Right kidney (tissue), 1 donor: ENCODE data around the gene TMEM119.

Experiments
- DNase-seq: peaks from one replicate; pipeline ENCODE4 v3.0.0-alpha.2; 2016

The TMEM119 gene

DNA sequence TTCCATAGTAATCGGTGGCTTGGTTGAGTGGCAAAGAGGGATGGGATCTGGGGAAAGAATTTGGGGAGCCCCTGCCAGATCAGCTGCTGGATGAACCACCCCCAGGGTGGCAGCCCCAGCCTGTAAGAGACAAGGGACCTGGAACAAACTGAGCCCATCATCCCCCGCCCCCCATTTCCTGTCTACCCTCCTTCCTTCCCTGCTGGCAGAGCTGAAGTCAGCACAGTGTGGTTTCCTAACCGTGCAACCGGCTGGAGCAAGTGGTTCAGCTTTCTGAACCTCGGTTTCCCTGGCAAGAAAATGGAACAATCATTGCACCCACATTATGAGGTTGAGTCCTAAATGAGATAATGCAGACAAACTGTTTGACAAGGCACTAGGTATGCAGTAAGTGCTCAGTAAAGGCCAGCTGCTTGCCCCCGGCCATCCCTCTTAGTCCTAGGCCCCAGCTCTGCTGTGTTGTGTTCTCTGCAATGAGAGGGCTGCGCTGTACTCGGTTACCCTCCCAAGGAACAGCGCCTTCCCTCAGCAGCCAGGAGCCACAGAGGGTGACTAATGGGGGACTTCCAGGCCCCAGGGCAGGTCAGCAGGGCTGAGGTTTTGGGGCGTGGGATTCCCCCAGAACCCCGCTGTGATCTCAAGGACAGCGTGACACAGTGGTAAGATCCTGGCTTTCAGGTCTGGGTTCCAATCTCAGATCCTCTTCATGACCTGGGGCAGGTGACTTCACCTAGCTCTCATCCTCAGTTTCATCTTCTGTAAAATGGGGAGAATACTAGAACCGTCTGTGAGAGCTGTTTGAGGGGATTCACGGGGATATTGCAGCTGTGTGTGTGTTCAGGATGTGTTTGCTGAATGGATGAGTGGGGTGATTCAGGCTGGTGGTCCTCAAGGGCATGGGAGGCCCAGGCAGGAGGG lies 19.3 kb upstream of the TMEM119 start:
- no peak for DNase-seq

DNA sequence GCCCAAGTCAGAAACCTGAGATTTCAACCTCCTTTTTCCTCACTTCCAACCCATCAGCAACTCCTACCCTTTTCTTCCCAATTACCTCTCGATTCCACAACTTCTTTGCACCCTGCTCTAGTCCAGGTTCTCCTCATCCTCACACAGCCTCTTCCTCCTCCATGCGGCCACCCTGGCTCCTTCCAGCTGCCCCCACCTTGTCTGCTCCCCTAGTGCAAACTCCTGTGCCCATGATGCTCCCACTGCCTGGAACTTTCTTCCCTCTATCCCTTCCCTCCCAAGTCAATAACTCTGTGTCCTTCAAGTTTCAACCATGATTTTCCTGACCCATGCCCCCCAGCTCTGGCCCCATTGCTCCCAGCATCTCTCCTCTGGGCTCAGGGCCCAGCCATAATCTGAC lies 18.5 kb upstream of the TMEM119 start:
- no peak for DNase-seq

DNA sequence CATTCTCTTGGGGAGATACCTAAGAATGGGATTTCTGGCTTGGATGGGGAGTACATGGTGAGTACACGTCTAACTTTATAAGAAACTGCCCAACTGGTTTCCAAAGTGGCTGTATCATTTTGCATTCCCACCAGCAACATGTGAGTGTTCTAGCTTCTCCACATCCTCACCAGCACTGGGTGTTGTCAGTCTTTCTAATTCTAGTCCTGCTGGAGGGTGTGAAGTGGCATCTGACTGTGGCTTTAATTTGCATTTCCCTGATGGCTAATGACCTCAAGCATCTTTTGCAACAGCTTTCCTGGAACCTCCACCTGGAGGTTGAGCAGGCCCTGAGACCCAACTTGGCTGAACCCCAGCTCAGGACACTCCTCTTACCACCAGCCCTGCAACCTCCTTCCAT lies 18.0 kb upstream of the TMEM119 start:
- DNase-seq, result no peak

GRCh38 chr12:108614639-108615038 lies 16.8 kb upstream of the TMEM119 start:
- DNase-seq, result no peak

DNA sequence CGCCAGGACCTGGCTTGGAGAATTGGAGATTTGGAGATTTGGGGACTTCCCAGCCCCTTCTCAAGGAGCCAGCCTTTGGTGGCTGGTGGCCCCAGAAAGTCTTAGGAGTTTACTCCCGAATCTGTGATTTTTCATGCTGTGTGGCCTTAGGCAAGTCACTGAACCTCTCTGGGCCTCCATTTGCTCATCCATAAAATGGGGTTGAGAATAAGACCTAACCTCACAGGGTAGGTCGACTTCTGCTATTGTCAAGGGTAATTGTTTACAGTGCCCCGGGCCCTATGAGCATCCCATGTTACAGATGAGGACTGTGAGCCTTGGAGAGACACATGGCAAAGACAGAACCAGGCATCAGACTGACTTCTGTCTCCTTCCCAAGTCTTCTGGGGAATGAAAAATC lies 16.2 kb upstream of the TMEM119 start:
- no peak for DNase-seq

GRCh38 chr12:108613548-108613947 lies 15.7 kb upstream of the TMEM119 start:
- DNase-seq, result no peak

DNA sequence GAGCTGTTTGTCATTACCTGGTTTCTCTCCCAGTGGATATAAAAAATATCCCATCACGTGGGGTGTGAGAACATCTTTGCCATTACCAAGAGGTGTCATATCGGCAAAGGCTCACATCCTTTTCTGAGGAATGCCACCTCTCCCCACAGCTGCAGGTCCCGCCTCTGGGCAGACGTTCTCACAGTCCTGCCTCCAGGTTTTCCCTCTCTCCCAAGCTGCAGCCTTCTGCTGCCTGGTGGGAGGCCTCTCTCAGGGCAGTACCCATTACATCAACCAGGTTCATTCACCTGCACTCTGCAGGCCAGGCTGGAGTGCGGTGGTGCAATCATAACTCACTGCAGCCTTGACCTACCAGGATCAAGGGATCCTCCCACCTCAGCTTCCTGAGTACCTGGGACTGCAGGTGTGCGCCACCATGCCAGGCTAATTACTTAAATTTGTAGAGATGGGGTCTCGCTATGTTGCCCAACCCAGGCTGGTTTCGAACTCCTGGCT lies 15.0 kb upstream of the TMEM119 start:
- DNase-seq, result no peak

GRCh38 chr12:108611884-108612415 lies 14.1 kb upstream of the TMEM119 start:
- DNase-seq, result no peak

DNA sequence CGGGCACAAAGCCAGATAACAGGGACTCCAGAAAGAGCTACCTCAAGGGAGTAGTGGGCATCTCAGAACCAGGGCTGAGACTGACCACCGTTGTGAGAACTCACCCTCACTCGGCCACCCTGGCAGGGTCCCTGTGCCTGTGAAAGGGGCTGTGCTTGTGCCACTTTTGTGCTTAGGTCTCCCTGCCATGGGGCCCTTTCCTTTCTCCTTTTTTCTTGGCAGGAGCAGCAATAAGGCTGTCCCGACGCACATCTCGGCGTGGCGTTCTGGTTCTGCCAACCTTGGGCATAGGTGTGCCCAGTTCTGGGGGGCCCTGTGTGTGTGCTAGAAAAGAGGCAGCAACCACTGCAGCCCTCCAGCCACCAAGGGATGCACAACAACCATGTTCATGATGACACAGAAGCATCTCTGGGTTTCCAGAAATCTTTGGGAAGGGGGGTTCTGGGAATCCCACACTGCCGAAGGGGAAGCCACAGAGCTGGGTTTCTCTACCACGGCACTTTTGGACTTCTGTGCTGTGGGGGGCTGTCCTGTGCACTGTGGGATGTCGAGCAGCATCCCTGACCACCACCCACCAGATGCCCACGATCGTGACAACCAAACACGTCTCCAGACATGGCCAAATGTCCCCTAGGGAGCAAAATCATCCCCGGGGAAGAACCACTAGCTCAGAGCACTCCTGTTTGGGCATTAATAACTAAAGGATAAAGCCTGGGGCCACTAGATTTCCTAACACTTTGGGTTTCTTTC lies 13.1 kb upstream of the TMEM119 start:
- DNase-seq, result no peak

GRCh38 chr12:108610336-108610815 lies 12.5 kb upstream of the TMEM119 start:
- no peak for DNase-seq

GRCh38 chr12:108609537-108610335 lies 11.9 kb upstream of the TMEM119 start:
- DNase-seq, result peak; percentile 54

DNA sequence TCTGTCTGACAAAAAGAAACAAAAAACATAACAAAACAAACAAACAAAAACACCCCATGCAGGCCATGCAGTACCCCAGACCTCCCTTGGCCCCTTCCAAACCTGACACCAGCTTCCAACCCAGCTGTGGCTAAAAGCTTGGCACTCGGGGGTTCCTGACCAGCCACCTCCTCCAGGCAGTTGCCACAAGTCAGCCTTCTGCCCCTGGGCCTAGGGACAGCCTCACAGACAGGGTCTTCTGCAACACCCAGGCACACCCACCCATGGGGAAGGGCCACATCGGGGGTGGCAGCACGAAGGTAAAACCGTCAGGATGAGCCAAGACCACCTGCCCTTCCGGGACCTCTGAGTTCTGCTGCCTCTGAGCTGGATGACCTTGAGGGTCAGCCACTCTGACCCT lies 10.7 kb upstream of the TMEM119 start:
- DNase-seq, result no peak

DNA sequence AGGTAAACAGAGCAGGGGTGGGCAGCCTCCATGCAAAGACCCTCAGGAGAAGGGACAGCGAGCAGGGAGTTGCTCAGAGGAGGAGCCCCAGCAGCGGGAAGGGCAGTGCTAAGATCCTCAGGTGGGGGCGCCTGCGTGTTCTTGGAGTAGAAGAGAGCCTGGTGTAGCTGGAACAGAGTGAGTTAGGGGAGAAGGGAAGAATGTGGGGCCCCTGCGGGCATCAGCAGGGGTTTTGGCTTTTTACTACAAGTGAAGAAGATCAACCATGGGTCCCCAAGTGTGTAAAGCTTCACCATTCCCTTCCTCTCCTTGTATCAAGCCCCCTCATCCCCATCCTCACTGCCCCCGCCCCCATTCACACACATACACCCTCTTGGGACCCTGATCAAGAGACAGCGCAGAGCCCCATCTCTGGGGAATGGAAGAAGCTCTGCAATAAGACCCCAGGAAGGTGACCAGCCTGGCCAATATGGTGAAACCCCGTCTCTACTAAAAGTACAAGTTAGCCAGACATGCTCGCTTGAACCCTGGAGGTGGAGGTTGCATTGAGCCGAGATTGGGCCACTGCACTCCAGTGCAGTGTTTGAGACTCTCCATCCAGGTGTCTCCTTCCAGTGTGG lies 10.2 kb upstream of the TMEM119 start:
- no peak for DNase-seq

GRCh38 chr12:108606492-108606891 lies 8.6 kb upstream of the TMEM119 start:
- no peak for DNase-seq

DNA sequence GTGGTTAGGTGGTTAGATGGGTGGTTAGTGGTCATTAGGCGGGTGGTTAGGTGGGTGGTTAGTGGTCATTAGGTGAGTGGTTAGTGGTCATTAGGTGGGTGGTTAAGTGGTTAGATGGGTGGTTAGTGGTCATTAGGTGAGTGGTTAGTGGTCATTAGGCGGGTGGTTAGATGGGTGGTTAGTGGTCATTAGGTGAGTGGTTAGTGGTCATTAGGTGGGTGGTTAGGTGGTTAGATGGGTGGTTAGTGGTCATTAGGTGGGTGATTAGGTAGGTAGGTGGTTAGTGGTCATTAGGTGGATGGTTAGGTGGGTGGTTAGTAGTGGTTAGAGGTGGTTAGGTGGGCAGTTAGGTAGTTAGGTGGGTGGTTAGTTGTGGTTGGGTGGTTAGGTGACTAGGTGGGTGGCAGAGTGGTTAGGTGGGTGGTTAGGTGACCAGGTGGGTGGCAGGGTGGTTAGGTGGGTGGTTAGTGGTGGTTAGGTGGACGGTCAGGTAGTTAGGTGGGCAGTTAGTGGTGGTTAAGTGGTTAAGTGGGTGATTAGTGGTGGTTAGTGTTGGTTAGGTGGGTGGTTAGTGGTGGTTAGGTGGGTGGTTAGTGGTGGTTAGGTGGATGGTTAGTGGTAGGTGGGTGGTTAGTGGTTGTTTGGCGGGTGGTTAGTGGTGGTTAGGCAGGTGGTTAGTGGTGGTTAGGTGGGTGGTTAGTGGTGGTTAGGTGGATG lies 8.0 kb upstream of the TMEM119 start:
- DNase-seq, result no peak

DNA sequence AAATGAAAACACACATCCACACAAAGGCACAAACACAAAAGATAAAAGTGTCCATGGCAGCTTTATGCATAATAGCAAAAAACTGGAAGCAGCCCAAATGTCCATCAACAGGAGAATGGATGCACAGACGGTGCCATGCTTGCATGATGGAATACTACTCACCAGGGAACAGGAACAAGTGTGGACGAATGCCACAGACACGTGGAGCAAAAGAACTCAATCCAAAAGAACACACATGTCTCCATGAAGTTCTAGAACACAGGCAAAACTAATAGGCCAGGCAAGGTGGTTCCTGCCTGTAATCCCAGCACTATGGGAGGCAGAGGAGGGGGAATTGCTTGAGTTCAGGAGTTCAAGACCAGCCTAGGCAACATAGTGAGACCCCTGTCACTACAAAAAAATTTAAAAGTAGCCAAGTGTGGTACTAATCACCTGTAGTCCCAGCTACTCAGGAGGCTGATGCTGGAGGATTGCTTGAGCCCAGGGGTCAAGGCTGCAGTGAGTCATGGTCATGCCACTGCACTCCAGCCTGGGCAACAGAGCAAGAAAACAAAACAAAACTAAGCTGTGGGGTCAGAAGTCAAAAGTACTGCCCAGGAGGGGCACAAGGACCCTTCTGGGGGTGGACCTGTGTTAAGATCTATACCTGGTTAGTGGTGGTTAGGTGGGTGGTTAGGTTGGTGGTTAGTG lies 7.3 kb upstream of the TMEM119 start:
- no peak for DNase-seq

DNA sequence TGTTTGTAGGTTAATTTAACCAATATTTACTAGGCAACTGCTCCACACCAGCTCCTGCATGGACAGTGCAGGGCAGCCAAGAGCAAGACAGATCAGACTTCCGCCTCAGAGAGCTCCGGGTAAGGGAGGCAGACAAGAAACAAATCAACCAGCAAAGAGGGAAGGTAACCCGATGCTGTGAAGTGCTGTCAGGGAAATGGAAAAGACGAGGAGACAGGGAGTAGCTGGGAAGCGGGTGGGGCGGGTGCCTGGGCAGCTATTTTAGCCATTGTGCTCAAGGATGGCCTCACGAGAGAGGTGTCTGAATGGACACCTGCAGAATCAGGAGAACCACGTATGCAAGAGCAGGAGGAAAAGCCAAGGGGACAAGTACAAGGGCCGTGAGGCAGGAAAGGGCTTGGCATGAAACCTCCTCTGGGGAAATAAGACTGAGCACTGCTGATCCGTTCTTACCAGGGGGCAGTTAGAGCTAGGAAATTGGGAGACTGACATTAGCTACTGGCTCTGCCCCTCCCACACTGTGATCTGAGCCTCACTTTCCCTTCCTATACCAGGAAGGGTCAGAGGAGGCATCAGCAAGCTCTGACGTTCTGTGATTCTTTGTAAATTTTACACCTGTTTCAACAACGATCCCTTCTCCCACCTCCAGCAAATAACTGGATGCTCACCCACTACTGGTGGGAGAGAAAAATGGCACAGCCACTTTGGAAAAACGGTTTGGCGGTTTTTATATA lies 6.5 kb upstream of the TMEM119 start:
- no peak for DNase-seq

GRCh38 chr12:108603743-108604142 lies 5.9 kb upstream of the TMEM119 start:
- no peak for DNase-seq

DNA sequence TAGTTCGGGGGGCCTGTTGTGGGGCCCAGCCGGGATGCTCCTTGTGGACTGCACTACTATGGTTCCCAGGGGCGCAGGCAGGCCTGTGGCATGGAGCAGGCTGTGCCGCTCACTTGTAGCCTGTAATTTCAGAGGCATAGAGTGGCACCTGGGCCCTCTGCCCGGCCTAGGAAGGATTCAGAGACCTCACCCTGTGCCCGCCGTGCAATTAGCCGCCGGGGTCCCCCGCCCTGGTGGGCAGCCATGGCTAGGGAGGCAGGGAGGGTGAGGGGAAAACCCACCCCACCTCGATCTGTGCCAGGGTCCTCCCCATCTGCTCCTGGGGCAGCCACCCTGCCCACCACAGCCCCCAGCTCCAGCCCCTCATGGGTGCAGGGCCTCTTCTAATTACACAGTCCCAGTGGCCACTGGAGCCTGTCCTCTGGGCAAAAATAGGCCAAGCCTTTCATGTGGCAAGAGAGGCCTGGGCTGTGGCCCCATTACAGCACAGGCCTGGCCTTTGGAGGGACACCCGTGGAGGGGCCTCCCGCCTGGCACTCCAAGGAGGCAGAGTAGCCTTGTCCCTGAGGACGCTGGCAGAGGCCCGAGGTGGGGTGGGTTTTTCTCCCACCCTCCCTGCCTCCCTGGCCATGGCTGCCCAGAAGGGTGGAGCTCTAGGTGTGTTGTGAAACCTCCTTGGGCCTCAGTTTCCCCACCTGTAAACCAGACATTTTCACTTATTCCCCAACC lies 5.3 kb upstream of the TMEM119 start:
- no peak for DNase-seq
